ENCODE results near the gene OSBPL6.

- no peak for TF ChIP-seq GATA2 (IDR thresholded peaks at IDR 0.05; ENCODE audit: low read depth, low read length)
- TF ChIP-seq GATA3 (IDR thresholded peaks at IDR 0.05; ENCODE audit: low read depth, low read length), result no peak
Measured at GRCh38 chr2:178420463-178420999, 226.2 kb downstream of the OSBPL6 start.

Data from SH-SY5Y (cell line).